GM10248 (cell line): ENCODE results near the gene SLC45A3.

Source experiments
- CTCF ChIA-PET: fragments of 300-600 bp; sonication (Branson Sonifier 250); formaldehyde crosslinking; extraction: SDS; loops from one replicate; lab custom pipeline; 2021; ENCODE audit warnings: antibody characterized with exemption; lab: Yijun Ruan, JAX
- POLR2A ChIA-PET: fragments of 350-650 bp; sonication (Branson Sonifier 250); formaldehyde crosslinking; extraction: SDS; loops from one replicate; lab custom pipeline; 2020; ENCODE audit warnings: antibody characterized with exemption; lab: Yijun Ruan, JAX
- DNase-seq: peaks from one replicate; pipeline ENCODE4 v3.0.0; 2012; ENCODE audit errors: extremely low spot score
- CTCF ChIP-seq: IDR thresholded peaks from 2 replicates; pipeline ENCODE4 v1.5.1; 2012; ENCODE audit warnings: mild to moderate bottlenecking, low read depth; ENCODE audit errors: extremely low read depth, missing control alignments, control extremely low read depth

SLC45A3 gene

GRCh38 chr1:205692423-205692822 is 12.1 kb upstream of the SLC45A3 start:
- no peak for DNase-seq
- POLR2A ChIA-PET = no interaction called here
- CTCF ChIA-PET = interaction anchor here (1.0 to 1.9 kb wide), 5 partner anchors 9 to 34 kb away, joined by 3 to 7 read pairs (median 4); no protein-coding TSS in a partner anchor
- TF ChIP-seq CTCF = no peak

GRCh38 chr1:205690122-205690756 is 9.9 kb upstream of the SLC45A3 start:
- no peak for DNase-seq

DNA sequence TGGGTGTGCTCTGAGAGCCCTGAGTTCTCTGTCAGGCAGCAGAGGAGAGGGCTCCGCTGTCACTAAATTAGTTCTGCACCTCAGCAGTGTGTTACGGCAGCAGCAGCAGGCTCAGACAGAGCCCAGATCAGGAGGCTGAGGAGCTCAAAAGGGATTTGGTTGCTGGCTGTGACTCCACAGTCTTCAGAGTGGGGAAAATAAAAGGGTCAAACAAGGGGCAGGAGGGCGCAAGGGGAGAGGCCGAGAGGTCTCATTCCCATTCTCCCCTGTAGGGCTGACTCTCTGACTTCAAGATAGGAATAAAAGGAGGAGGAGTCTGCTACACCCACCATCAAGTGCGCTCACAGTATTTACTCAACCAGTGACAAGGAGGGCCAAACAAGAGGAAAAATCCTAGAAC is 9.2 kb upstream of the SLC45A3 start:
- no peak for DNase-seq
- POLR2A ChIA-PET = no interaction called here
- CTCF ChIA-PET = interaction anchor here (1.1 to 4.3 kb wide), 5 partner anchors 14 to 165 kb away, joined by 3 to 27 read pairs (median 4); no protein-coding TSS in a partner anchor
- no peak for TF ChIP-seq CTCF

More at GRCh38 chr1:205690122-205690756, 9.9 kb upstream of the SLC45A3 start:
- TF ChIP-seq CTCF = no peak
- CTCF ChIA-PET = interaction anchor here (1.1 to 4.3 kb wide), 3 partner anchors 13 to 20 kb away, joined by 3 to 27 read pairs (median 11); no protein-coding TSS in a partner anchor
- POLR2A ChIA-PET = no interaction called here

GRCh38 chr1:205688171-205689080 is 8.1 kb upstream of the SLC45A3 start:
- ChIA-PET POLR2A (no interaction called here), CTCF (interaction anchor here (0.9 to 4.3 kb wide), 9 partner anchors 11 to 164 kb away, joined by 3 to 27 read pairs (median 4); no protein-coding TSS in a partner anchor)
- DNase-seq = no peak
- no peak for TF ChIP-seq CTCF

GRCh38 chr1:205687242-205687641 is 6.9 kb upstream of the SLC45A3 start:
- DNase-seq = no peak
- CTCF ChIA-PET = interaction anchor here (1.8 to 4.3 kb wide), 5 partner anchors 14 to 28 kb away, joined by 3 to 27 read pairs (median 11); no protein-coding TSS in a partner anchor
- POLR2A ChIA-PET = no interaction called here
- no peak for TF ChIP-seq CTCF

- CTCF ChIA-PET = interaction anchor here (0.6 to 6.1 kb wide), 5 partner anchors 11 to 30 kb away, joined by 3 to 46 read pairs (median 4); no protein-coding TSS in a partner anchor
- POLR2A ChIA-PET = no interaction called here
- no peak for TF ChIP-seq CTCF
- DNase-seq = no peak
Observed at GRCh38 chr1:205681364-205681763, 1.1 kb upstream of the SLC45A3 start.
